Fibroblast of peridontal ligament (primary cell): ENCODE results near the gene CCDC92B.
"Not testable (repeated sequence)": the region's sequence is repeated elsewhere in the genome, so short reads cannot be mapped to it uniquely, and the experiment has no call there.

Experiments
- DNase-seq: peaks from one replicate; pipeline ENCODE4 v3.0.0-alpha.2; 2010; ENCODE audit errors: extremely low read depth

Gene CCDC92B

GRCh38 chr17:2749058-2749783 lies at the start of gene CCDC92B:
Gene CCDC92B, minus strand, starts transcription at chr17:2749652. Its CDS starts 14,507 bp downstream, at chr17:2735145.
- DNase-seq, result no peak

- DNase-seq, result no peak
Measured at GRCh38 chr17:2798678-2799077, 49.2 kb upstream of the CCDC92B start.

- DNase-seq, result no peak
Measured at GRCh38 chr17:2798188-2798587, 48.7 kb upstream of the CCDC92B start.

DNA sequence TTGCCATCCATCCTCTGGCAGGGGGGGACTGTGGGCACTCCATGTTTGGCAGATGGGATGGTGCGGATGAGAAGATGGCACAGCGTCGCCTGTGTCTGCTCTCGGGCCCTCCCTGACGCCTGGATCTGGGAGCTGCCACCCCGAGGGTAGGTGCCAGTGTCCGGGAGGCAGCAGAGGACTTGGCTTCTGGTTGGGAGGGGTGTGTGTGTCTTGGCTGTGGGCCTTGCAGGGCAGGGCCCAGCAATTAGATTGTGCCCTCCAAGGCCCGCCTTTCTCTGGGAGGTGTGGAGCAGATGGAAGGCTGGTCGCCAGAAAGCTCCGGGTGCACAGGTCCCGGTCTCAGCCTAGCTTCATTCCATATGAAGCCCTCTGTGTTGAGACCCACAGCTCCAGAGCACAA lies 48.2 kb upstream of the CCDC92B start:
- DNase-seq, result no peak

DNA sequence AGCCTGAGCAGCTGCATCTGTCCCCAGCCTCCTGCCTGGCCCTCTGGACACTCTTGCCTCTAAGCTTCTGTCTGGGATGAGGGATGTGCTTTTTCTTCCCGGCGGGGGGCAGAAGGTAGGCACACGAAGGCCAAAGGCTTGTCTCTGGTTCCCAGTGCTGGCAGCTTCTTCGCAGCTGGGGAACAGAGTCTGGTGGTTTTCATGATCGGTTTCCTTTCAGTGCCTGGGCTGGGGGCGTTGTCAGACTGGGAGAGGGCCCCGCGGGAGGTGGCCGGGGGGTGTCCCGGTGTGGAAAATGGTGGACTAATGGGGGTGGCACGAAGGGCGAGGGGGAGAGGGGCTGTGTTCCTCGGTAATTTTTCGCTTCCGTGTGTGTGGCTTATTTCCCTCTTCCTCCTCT lies 47.8 kb upstream of the CCDC92B start:
- DNase-seq, result no peak

DNA sequence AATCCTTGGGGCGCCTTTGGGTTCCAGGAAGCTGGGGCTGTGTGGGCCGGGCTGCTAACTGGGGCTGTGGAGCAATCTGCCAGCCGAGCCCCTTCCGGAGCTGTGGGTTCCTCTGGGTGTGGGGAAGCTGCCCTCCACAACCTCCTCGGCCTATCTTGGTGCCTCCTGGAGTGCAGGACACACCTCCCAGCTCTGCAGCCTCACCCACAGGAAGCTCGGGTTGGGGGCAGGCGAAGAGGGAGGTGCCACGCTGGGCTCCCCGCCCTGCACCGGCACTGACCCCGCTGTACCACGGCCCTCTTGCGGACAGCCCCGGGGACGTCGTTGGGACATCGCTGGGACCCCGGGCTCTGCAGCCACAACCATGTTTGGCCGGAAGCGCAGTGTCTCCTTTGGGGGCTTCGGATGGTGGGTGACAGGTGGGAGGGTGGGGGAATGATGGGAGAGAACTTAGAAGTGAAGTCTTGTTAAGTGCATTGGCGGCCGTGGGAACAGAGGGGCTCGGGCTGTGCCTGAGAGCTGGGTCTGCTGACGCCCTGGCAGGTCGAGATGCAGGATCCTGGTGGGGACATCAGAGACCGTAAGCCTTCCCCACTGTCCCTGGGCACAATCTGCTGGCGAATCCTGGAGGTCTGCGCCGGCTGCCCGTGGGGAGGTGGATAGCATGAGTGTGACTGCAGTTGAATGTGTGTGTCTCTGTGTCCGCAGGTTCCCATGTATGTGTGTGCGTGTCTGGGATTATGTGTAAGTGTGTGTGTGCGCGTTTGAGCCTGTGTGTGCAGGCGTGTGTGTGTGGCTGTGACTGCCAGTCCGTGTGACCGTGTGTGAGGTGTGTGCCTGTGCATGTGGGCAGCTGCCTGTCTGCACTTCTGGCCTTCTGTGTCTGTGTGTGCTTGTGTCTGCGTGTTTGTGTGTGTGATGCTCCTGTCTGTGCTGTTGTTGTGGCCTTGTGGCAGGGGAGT lies 47.0 kb upstream of the CCDC92B start, which contains the start of gene RAP1GAP2:
Gene RAP1GAP2, plus strand, starts transcription at position 275 of the 962 bp plus-strand sequence. Its CDS starts 90 bp downstream, at position 365.
- DNase-seq, result no peak

DNA sequence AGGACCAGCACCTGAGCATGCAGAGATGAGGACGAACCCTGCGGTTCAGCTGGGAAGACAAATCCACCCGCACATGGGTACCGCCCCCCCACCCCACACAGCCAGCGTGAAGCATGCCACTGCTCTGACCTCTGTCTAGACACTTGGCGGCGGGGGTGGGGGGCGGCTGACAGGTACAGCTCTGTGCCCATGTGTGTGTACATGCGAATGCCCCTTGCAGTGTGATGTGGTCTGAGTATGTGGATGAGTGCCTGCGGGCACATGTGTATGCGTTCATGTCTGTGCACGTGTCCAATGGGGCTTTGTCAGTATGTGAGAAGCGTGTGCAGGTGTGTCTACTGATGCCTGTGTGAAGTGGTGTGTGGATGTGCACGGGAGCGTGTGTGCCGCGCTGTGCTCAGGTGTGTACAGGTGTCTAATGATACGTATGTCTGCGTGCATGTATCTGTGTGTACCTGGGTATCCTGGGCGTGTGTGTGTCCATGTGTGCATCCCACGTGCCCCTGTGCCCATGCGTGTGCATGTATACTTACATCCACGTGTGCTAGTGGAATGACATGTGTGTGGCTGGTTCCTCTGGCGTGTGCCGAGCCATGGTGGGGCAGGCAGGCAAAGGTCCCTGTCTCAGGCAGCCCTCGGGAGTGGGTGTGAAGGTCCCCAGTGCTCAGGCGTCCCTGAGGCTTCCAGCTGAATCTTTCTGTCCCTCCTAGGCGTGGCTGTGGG lies 46.1 kb upstream of the CCDC92B start:
- no peak for DNase-seq

DNA sequence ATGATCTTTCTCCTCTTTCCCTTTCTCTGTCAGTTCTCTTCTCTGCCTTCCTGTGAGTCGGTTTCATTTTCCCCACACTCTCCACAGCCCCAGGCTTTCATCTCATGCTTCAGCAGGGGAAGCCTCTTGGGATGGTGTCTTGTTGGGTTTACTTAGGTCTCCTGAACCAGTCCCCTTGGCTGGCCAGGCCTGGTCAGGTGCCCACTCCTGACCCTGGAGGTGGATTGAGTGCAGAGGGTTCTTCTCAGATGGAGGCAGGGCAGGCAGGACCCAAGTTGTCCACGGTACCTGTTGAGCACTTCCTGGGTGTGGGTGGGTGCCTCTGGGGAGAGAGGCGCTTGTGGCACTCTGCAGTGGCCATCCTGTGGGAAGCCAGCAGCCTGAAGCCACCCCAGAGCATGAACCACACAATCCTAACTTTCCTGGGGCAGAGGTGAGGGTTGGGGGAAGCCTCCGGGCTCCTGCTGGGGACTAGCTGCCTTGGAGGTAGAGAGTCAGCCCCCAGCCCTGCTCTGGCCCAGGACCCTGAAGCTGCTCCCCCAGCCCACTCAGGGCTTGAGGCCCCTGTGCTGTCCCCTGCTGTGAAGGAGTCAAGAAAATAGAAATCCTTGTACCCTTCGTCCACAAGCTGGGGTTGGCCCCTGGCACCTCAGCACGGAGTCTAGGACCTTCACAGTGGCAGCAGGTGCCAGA lies 44.8 kb upstream of the CCDC92B start:
- no peak for DNase-seq

DNA sequence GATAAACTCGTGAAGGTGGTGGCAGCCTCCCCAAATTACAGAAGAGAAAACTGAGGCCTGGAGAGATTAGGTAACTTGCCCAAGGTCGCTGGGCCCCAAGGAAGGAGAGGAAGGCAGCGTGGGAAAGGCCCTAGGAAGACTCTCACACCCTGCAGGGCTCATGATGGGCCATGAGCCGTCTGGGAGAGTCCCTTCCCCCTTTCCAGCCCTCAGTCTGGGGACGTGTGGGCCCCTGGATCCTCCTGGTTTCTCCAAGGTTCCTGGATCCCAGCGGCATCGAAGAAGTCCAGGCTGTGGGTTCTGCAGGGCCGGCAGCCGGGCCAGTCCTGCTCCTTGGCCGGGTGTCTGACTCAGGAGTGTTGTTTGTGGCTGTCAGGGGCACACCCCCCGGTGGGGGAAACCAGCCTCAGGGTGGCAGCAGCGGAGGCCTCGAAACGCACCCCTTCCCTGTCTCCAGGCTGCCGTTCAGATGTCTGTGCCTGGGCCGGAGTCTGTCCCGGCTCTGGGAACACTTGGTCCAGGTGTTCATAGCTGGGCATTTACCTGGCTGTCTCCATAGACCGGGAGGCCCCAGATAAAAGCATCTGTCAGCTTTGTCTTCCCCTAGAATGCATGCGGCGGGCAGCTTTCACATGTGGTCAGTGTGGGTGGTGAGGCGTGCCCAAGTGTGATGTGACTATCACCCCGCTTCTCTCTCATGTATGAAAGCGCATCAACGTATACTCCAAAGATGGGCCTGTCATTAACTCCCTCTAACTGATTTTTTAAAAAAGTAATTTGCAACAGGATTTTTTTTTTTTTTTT lies 43.1 kb upstream of the CCDC92B start:
- DNase-seq, result no peak

DNA sequence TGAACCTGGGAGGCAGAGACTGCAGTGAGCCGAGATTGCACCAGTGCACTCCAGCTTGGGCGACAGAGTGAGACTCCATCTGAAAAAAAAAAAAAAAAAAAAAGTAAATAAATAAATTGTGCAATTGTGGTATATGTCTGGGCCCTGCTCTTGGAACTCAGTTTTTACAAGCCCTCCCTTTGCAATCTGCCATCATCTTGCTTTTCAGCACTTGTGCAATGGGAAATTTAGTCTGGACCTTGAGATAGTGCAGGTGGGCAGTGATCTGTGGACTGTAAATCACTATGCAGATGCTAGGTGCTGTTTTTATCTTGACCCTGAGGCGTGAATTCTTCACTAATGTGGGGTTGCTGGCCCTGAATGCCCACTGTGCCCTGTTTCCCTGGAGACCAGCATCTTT lies 40.2 kb upstream of the CCDC92B start:
- no peak for DNase-seq

DNA sequence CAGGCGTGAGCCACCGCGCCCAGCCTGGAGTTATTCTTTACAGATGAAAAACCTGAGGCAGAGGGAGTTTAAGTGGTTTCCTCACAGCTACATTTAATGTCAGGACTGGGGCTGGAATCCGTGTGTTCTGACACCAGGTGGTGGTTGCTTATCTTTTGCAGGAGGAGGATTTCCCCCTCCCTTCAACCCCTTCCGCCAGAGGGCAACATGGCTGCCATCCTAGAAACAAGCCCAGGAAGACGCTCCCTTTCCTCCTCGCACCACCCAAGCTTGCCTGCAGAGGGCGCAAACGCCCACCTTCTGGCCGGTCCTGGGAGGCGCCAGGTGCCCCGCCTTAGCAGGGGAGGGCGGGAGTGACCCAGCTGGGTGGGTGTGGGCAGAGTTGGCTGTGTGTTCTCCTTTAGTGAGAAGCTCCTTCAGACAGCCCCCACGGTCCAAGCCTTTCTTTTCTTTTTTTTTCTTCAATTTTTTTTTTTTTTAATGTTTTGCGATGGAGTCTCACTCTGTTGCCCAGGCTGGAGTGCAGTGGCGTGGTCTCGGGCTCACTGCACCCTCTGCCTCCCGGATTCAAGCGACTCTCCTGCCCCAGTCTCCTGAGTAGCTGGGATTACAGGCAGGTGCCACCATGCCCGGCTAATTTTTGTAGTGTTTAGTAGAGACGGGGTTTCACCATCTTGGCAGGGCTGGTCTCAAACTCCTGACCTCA lies 36.9 kb upstream of the CCDC92B start:
- peak; percentile 18 for DNase-seq

DNA sequence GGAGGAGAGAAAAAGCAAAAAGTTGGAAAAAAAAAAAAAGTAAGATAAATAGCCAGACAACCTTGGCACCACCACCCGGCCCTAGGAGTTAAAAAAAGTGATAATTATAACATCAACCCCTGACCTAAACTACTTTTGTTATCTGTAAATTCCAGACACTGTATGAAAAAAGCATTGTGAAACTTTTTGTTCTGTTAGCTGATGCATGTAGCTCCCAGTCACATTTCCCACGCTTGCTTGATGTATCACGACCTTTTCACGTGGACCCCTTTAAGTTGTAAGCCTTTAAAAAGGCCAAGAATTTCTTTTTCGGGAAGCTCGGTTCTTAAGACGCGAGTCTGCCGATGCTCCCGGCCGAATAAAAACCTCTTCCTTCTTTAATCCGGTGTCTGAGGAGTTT lies 35.9 kb upstream of the CCDC92B start:
- DNase-seq, result not testable (repeated sequence)

DNA sequence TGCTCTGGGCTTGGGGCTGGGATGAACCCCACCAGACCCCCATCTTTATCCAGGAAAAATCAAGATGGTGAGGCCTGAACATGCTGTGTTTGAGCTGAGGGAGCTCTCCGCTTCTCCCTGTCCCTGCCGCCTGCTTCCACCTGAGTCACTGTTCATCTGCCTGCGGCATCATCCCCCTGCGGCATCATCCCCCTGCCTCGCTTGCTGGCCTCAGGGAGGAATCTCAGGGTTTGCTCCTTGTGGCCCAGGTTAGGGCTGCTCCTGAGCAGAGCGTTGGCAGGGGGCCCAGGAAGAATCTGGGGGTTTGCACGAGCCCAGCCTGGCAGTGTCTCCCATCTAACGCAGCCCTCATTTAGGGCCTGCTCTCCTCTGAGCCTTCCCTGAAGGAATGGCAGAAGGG lies 35.4 kb upstream of the CCDC92B start:
- no peak for DNase-seq

DNA sequence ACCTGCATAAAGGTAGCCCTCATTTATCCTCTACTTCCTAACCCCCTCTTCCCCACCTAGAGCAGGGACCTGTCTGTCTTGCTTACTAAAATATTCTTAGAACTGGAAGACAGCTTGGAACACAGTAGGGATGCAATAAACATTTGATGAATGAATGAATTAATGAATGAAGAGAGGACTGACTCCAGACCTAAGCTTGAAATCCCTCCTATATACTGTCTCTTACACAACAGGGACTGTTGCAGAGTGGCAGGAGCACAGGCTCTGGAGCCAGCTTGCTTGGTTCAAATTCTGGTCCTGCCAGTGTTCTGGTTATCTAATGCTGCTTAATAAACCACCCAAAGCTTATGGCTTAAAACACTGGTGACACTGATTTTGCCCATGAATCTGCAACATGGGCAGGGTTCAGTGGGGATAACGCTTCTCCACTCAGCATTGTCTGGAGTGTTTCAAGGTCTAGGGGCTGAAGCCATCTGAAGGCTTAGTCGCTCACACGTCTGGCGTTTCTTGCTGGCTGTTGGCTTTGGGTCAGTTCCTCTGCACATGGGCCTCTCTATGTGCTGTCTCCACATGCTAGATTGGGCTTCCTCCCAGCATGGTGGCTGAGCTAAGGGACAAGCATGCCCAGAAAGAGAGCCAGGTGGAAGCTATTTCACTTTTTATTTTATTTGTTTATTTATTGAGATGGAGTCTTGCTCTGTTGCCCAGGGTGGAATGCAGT lies 34.0 kb upstream of the CCDC92B start:
- no peak for DNase-seq

- DNase-seq, result no peak
Measured at GRCh38 chr17:2782055-2782454, 32.6 kb upstream of the CCDC92B start.

- DNase-seq, result not testable (repeated sequence)
Measured at GRCh38 chr17:2781598-2781997, 32.1 kb upstream of the CCDC92B start.

DNA sequence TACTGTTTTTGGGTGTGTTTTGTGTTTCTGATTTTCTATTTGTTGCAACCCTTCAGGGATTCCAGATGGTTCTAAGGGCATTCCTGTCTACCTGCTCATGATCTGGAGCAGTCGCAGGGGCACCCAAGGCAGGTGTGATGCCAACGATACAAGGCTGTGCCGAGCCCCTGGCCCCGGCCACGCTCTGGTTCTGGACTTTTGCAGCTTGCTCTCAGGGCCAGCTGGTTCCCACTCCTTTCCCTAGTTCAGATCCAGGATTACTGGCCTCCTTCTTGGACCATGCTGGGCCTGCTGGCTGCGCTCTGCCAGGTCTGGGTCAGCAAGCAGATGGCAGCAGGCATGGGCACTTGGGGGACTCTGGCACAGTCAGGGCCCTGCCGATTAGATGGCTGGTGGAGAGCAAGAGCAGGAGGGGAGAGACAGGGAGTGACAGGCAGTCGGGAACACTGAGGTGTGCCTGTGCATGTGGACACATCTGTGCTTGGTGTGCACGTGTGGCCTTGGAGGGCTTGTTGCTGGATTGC lies 31.5 kb upstream of the CCDC92B start:
- no peak for DNase-seq

DNA sequence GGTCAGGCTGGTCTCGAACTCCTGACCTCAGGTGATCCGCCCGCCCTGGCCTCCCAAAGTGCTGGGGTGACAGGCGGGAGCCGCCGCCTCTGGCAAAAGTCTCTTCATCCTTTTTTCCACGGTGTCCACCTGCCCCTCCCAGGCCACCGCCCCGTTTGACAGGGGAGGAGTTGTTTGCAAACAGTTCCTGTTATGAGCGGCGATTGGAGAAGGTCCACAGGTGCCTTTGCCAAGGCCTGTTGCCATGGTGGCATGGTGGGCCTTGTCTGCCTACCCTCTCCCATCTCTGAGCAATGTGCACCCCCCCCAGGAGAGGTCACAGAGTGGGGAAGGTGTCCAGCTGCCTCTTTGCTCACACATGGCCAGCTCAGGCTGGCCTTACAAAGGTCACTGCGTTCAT lies 30.8 kb upstream of the CCDC92B start:
- DNase-seq, result no peak

GRCh38 chr17:2779545-2779944 lies 30.1 kb upstream of the CCDC92B start:
- DNase-seq, result no peak
